GM18526 (cell line): ENCODE data around the gene NDUFAF3.

Source experiments
- POLR2A ChIP-seq: IDR thresholded peaks from 3 replicates; pipeline ENCODE4 v1.6.1; 2011; ENCODE audit not compliant: insufficient read length; ENCODE audit errors: extremely low read depth

The NDUFAF3 gene

DNA sequence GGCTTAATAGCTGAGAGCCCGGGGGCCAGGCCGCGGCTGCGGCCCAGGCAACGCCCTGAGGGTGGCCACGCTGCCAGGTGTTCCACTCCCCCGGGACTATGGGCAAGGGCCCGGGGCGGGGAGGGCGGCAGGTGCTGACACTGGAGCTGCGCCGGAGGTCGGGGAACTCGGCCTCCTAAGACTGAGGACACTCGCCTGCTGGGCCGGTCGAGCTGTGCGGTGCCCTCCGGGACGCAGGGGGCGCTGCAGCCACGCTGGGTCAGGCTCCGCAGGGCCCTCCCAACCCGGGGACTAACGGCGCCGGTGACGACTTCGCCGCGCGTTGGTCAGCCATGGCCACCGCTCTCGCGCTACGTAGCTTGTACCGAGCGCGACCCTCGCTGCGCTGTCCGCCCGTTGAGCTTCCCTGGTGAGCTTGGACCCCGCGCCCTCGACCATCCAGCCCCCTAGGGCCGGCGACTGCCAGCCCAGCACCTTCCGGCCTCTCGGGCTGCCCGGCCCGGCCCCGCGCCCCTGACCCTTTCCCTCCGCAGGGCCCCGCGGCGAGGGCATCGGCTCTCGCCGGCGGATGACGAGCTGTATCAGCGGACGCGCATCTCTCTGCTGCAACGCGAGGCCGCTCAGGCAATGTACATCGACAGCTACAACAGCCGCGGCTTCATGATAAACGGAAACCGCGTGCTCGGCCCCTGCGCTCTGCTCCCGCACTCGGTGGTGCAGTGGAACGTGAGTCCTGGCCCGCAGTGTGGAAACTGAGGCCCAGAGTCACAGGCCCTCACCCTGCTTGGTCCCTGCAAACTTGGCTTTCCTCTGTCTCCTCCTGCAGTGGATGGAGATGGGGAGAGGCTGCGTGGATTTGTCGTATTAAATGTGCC is at the start of gene NDUFAF3:
NDUFAF3 (plus strand) TSS at position 309 of the 875 bp plus-strand sequence; CDS start at position 333, 24 bp downstream.
- TF ChIP-seq POLR2A = peak; percentile 92

DNA sequence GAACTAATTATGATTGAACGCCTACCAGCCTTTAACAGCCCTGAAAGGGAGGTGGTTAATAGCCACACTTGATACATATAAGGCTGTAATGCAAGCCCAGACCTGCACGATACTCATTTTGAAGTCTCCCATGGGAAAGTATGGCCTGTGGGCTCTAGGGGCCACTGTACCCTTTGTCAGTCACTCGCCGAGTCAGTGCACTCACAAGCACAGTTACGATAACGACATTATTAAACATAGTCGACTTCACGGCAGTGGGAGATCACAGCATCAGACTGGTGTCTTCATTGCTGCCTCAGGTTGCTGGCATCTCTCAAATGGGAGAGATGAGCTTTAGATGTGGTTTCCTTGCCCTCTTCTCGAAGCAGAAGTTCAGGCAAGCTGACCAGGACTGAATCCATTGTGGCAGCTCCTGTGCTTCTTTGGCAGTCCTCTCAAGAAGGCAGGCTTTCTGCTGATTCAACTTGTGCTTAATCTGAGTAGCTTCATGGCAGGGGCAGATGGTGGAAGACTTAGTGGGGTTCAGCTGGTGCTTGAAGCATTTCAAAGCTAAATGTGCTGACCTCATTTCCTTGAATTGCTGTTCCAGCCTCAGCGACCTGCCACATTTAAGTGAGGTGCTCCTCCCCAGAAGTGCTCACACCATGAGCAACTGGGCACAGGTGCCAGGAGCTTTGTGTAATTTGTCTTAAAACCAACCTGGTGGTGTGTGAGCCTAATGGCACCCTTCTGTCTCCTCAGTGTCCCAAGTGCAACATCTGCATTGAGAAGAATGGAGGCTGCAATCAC is 47.7 kb upstream of the NDUFAF3 start:
- TF ChIP-seq POLR2A = no peak

GRCh38 chr3:48979451-48979850 is 42.5 kb upstream of the NDUFAF3 start:
- TF ChIP-seq POLR2A = no peak

DNA sequence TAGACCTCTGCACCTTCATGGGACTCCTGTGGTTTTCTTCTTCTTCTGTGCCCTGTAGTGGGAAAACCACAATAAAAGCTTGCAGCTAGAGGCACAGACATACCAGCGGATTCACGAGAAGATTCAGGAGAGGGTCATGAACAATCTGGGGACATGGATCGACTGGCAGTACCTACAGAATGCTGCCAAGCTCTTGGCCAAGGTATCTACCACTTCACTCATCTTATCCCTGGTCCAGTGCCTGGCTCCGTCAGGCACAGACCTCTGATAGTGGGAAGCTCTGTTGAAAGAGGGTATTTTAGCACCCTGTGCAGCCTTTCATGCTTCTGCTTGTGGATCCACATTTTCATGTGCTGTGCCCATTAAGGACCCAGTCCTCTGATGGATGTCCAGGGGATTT is 41.6 kb upstream of the NDUFAF3 start:
- no peak for TF ChIP-seq POLR2A

GRCh38 chr3:48982016-48982415 is 39.9 kb upstream of the NDUFAF3 start:
- no peak for TF ChIP-seq POLR2A

DNA sequence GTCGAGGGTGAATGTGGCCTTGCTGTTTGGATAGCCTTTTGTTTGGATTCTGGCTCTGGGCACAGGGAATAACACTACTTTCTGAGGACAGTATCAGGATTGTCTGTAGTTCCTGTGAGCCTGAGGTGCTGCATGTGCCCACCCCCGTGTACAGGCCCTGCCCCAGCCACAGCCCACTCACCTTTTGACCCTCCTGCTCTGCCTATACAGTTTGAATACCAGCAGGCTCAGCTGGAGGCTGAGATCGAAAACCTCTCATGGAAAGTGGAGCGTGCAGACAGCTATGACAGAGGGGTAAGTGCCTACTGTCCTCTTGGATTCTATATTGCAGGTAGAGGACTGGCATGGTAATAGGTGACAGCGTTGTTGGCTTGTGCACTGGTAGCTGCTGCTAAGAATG is 39.2 kb upstream of the NDUFAF3 start:
- no peak for TF ChIP-seq POLR2A

DNA sequence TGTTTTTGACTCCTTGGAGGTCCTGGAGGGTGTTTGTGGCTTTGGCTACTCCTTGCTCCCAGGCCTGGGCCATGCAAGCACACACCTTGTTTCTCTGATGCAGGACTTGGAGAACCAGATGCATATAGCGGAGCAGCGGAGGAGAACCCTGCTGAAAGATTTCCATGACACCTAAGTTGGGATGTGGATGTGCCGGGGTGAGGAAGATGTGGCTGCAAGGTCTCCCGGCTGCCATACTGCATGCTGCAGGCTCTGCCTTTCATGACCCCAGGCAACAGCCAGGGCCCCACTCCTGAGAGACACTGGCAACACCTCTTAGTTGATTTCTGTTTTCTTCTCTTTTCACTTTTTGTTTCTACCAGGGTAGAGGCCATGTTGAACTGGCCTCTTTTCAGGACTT is 38.8 kb upstream of the NDUFAF3 start:
- no peak for TF ChIP-seq POLR2A

GRCh38 chr3:48984663-48985062 is 37.3 kb upstream of the NDUFAF3 start:
- TF ChIP-seq POLR2A = no peak

- TF ChIP-seq POLR2A = no peak
Observed at GRCh38 chr3:48985831-48986376, 36.0 kb upstream of the NDUFAF3 start.

GRCh38 chr3:48989126-48989795 is 32.7 kb upstream of the NDUFAF3 start:
- TF ChIP-seq POLR2A = no peak

DNA sequence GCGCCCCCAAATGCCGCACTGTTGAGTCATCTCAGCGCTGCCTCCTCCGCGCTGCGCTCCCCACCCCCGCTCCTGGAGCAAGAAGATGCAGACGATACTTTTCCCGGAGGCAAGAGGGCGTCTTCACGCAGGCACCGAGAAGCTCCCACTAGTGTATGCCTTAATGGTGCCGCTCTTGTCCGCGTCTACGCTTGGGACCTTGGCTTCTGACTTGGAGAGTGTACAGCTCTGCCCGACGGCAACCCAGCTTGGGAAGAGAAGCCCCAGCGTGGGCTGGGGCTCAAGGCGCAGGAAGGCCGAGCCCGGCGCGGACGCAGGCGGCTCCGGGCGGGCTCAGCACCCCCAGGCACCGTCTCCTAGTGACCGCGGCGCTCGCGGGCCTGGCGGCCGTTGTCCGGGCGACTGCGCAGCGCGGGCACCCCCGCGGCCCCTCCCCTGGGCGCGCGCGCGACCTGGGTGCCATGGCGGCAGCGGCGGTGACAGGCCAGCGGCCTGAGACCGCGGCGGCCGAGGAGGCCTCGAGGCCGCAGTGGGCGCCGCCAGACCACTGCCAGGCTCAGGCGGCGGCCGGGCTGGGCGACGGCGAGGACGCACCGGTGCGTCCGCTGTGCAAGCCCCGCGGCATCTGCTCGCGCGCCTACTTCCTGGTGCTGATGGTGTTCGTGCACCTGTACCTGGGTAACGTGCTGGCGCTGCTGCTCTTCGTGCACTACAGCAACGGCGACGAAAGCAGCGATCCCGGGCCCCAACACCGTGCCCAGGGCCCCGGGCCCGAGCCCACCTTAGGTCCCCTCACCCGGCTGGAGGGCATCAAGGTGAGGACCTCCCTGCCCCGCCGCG is 31.9 kb upstream of the NDUFAF3 start, which contains the start of gene P4HTM:
P4HTM (plus strand) TSS at position 446 of the 840 bp plus-strand sequence; CDS start at position 462, 16 bp downstream.
- peak; percentile 27 for TF ChIP-seq POLR2A

DNA sequence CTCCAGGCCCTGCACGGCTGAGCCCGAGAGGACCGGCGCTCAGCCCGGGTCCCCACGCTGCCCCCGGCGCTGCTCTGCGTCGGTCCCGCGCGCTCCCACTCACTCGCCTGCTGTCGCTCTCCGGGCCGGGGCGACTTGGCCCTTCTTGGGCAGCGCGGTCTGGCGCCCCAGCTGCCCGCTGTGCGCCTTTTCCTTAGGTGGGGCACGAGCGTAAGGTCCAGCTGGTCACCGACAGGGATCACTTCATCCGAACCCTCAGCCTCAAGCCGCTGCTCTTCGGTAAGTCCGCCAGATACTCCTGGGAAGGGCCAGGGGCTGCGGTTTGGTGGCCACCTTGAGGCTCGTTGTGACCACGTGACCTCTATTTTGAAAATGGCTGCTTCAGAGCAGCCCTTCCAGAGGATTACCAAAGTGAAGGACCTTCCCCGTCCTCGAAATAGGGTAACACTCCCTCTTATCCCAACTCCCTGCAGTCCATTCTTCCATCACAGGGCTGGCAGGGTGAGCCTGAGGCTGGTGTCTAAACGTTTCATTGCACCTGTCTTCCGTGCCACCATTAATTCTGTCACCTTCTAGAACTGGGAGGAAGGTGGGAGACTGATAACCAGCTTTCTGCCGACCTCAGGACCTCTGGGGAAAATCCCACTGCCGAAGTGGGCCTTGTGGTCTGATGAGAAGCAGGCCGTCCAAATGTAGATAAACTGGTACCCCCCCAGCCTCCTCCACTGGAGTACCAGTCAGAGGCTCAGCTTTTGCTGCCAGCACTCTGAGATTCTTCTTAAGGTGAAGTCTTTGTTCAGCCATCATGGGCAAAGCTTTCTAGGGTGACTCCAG is 31.1 kb upstream of the NDUFAF3 start:
- no peak for TF ChIP-seq POLR2A

DNA sequence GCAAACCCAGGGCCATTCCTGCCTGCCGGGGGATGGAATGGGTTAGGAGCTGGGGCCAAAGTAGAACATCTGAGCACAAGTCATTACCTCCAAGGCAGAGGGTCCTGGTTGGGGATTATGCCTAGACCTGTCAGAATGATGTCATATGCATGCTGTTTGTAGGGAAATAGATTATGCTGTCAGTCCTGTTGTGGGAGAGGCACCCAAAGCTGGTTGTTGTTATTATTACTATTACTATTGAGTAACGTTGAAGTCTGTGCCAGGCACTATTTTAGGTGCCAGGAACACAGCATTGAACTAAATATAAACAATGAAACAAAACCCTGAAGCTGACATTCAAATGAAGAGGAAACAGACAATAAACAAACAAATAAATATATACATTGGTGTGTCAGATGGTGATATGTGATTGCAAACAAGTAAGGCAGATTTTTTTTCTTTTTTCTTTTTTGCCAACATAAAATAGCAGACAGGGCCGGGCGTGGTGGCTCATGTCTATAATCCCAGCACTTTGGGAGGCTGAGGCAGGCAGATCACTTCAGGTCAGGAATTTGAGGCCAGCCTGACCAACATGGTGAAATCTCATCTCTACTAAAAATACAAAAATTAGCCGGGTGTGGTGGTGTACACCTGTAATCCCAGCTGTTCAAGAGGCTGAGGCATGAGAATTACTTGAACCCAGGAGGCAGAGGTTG is 29.9 kb upstream of the NDUFAF3 start:
- no peak for TF ChIP-seq POLR2A

- TF ChIP-seq POLR2A = no peak
Observed at GRCh38 chr3:48993834-48994233, 28.1 kb upstream of the NDUFAF3 start.
